Measurements from ENCODE around the gene SORBS1.
A peak's percentile ranks its signal among the peaks of the same experiment; 100 is the strongest.

The SORBS1 gene

GRCh38 chr10:95457319-95457886, 103.8 kb downstream of the SORBS1 start:
- DNase-seq: no peak

DNA sequence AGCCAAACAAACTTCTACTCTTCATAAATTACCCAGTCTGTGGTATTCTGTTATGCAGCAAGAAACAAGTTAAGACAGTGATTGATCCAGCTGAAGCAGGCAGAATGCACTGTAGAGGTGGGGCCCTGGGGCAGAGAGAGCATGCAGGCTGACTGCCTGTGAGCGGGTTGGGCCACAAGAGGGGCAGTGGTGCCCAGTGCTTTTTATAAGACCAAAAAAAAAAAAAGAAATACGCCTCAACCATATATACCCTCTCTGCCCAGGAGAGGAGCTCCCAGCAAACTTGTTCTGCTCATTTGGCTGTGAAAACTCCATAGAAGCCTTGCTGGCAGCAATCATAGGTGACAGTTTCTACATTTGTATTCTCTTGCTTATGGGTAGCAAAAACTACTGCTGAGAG, 104.7 kb downstream of the SORBS1 start:
- DNase-seq: no peak

- no peak for DNase-seq
Measured at GRCh38 chr10:95454940-95455339, 106.2 kb downstream of the SORBS1 start.

DNA sequence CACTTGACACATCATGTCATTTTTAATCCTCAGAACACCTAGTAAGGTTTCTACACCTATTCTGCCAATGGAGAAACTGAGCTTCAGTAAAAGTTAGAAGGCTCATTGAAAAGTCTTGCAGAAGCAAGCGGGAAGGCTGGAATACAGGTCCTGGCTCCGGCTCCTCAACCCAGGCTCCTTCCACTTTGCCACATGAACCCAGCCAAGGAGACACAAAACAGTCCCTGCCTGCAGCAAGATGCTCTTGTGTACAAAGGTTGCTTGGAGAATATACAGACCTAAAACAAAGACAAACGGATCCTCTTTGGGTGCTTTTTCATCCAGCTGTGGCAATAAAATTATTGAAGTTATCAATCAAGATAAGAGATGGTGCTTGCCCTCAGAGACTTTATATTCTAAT, 106.8 kb downstream of the SORBS1 start:
- no peak for DNase-seq

- no peak for DNase-seq
Measured at GRCh38 chr10:95451568-95452524, 109.3 kb downstream of the SORBS1 start.

DNA sequence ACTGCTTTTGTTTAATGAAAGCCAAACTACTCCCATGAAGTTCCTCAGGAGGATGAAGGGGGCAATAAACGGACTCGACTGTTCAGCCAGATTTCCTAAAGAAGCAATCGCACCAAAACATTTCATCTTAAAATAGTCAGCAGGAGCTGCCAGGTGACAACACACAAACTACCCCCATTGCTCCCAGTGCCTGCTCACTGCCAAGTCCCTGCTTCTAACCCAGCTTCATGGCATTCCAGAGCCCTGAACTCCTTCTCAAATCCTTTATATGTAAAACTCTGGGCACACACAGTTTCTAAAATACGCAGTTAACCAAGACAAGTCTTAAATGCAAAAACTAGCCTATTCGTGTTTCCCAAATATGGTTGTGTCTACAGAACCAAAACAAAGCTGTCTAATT, 110.0 kb downstream of the SORBS1 start:
- DNase-seq: no peak

DNA sequence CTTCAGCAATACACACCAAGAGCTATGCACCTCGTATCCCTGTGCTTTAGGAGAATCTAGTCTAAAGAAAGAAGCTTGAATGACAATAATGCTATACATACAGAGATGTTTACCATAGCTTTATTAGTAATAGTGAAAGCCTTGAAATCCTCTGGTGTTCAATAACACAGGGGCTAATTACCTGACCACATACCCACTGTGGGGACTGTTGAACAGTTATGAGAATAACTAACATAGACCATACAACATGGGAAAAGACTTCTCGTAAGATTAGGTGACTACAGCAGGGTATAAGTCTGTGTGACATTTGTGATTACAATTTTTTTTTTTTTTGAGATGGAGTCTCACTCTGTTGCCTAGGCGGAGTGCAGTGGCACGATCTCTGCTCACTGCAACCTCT, 111.0 kb downstream of the SORBS1 start:
- no peak for DNase-seq

- DNase-seq: no peak
Measured at GRCh38 chr10:95447685-95448084, 113.5 kb downstream of the SORBS1 start.

DNA sequence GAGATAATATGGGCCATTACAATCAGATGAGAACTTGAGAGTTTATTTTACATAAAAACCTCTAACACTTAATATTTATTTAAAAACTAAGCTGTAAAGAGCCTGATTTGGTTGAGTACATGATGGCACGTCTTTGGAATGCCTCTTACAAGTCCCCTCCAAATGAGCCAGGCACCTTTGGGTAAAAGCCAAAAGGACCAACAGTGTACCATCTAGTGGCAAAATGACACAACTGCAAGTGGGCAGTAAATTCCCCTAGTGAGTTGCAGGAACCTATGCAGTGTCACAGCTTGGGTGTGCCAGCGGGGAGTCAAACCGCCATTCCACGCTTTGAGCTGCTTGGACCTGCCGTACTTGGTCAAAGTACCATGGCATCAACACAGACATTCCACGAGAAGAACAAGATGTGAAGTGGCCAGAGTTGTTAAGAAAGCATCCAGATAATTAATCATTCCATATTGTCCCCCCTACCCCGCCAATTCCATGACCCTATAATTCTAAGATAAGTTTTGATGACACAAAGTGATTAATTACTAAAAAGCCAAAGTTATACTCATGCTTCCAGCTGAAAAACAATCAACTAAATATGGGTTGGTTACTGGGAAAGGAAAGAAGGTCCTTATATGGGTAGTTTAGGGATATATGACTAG, 115.2 kb downstream of the SORBS1 start:
- peak; percentile 61 for DNase-seq

DNA sequence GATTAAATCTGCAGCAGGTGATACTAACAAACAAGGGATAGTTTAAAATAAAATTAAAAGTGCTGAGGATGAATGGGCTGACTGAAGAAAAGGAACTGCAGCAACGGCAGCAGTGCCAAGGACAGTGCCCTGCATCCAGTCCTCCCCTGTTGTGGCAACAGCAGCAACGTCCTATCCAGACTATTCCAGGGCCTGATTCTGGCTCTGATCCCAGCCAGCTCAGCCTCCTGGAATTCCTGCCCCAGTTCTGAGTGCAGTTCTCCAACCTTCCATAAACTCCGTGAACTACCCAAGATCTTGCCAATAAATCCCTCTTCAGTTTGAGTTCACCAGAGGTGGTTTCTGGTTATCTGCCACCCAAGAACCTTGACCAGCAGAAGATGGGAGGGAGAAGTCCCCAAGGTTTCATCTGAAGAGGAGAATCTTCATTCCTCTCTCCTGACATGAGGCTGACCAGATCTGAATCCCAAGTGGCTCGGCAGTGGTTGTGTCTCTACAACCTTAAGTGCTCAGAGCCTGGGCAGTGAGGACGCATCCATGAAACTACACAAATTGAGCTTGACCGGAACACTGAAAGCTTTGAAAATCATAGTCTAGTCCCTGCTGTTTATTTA, 115.8 kb downstream of the SORBS1 start:
- DNase-seq: no peak

- DNase-seq: no peak
Measured at GRCh38 chr10:95444792-95445191, 116.4 kb downstream of the SORBS1 start.

GRCh38 chr10:95443636-95444035, 117.5 kb downstream of the SORBS1 start:
- no peak for DNase-seq

- DNase-seq: no peak
Measured at GRCh38 chr10:95442341-95442740, 118.8 kb downstream of the SORBS1 start.

DNA sequence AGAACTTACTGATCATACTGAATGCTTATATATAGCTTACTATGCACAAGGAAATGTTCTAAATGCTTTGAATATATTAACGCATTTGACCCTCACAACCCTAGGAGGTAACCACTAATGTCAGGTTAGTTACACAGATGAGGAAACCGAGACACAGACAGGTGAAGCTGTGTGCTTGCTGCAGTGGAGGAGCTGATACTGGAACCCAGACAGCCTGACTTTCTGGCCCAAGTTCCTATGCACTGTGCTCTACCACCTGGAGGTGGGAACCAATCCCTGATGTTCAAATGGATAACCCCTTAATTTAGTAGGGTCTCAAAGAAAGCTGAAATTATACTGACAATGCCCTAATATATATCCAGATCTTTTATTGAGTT, 119.6 kb downstream of the SORBS1 start:
- DNase-seq: no peak

DNA sequence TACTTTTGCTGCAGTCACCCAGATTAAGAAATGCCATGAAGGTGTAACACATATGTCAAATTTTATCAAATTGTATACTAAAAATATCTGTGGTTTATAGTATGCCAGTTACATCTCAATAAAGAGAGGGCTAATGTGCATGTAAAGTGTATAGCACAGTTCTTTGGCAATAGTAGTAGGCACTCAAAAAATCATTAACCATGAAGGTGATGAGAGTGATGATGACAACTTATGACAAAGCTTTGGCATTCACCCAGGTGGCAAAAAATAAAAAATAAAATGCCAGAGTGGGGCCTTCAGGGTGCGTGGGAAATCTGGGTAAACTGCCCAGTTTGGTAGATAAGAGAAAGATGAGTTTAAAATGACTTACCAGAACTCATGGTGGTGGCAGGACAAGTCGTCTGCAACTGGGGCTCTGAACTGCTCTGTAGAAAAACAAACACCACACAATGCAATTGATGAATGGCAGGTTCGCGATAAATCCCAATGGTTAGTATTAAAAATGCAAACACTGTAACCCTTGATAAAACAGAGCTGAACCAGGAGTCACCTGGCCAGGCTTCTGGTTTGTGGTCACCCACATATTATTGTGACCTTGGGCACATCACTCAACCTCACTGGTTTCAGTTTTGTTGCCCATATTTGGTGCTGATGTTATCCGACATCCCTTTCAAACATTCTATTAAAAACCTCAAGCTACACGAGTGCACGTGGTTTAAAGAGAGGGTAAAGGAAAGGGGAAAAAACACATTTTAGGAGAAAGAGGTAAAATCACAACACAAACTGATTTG, 120.2 kb downstream of the SORBS1 start:
- peak; percentile 11 for DNase-seq

DNA sequence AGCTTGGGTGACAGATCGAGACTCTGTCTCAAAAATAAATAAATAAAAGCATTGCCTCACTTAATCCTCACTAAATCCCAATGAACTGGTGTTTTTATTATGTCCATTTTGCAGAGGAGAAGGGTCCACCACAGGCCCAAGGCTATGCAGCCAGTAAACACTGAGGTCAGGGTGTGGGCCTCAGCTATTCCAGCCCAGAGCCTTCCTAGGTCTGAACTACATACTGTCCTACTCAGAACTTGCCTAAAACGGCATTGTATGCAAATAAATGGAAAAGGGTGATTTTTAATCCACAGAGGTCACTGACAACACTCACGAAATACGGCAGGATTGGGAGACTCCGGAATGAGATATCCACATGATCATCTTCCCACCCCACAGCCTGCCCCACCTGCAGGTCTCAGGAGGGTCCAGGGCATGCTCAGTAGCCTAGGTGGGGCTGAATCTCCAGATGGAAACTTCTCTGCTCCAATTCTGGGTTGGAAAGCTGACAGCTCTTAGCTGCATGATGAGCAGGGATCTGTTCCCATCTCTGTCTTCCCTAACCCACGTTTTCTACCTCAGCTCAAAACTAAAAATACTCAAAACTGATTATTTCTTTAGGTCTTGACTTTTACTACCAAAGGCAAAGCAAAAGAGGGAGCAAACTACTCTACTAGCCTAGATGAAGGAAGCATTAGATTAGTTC, 121.0 kb downstream of the SORBS1 start:
- no peak for DNase-seq

- DNase-seq: no peak
Measured at GRCh38 chr10:95438781-95439180, 122.4 kb downstream of the SORBS1 start.

DNA sequence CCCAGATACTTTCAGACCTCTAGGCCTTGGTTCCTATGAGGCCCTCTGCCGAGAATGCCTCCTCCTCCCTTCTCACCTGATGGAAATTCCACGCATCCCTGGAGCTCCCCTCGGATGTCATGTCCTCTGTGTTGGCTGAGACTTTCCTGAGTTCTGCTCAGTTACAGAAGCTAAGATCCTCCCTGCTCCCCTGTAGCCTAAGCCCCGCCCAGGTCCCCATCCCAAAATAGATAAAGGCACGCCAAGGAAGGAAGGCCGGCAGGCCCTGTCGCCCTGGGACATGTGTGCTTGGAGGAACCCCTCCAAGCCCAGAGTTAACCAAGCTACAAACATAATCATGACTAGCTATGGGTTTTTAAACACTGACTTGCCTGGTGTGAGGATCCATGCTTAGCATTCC, 123.5 kb downstream of the SORBS1 start:
- no peak for DNase-seq

- DNase-seq: no peak
Measured at GRCh38 chr10:95435548-95436279, 125.5 kb downstream of the SORBS1 start.

DNA sequence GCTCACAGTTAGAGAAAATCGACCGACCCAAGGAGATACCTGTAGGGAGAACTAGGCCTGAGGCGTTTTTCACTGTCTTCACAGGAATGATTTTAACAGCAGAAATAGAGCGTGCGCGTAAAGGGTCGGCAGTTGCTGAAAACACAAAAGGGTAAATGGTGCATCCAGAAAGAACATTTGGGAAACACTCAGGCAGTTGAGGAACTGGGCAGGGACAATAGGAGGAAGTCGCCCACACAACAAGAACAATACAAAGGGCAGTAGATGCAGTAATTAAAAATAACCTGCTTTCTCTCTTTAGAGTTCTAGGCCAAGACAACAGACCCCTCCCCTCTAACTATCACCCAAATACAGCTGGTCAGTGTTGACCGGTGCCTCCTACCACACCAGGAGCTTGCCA, 126.6 kb downstream of the SORBS1 start:
- DNase-seq: no peak

DNA sequence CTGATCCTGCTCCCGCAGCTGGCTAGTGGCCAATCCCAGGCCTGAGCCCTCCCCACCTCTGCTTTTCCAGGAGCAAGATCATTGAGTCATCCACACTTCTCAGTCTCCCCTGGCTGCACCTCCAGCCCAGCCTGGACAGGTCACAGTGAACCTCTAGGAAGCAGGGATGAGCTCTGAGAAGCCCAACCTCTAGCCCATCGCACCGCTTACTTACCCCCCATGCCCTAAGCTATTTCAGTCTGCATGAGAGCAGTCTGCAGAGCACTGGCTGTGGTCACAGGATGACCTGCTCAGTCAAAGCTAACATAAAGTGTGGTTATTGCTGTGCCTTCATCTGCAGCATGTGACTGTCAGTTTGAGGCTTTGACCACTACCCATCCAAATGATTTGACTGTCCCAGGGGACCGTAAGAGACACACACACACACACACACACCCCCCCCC, 129.2 kb downstream of the SORBS1 start:
- no peak for DNase-seq
